Fibroblast of pulmonary artery (primary cell): Measurements from ENCODE around the gene UPP2.

Source experiments
- DNase-seq: peaks from one replicate; pipeline ENCODE4 v3.0.0-alpha.2; 2010; ENCODE audit warnings: low read depth
- H3K4me3 ChIP-seq: replicated peaks from 2 replicates; pipeline ENCODE4 v1.5.1; 2011; ENCODE audit warnings: low read depth, mild to moderate bottlenecking, control low read depth, low read length, moderate library complexity
- TF ChIP-seq, protein P1 (sequence below): IDR thresholded peaks from 2 replicates; pipeline ENCODE4 v1.5.1; 2011; ENCODE audit warnings: mild to moderate bottlenecking, control low read depth, low read length, inconsistent platforms; ENCODE audit errors: missing control alignments

The UPP2 gene

DNA sequence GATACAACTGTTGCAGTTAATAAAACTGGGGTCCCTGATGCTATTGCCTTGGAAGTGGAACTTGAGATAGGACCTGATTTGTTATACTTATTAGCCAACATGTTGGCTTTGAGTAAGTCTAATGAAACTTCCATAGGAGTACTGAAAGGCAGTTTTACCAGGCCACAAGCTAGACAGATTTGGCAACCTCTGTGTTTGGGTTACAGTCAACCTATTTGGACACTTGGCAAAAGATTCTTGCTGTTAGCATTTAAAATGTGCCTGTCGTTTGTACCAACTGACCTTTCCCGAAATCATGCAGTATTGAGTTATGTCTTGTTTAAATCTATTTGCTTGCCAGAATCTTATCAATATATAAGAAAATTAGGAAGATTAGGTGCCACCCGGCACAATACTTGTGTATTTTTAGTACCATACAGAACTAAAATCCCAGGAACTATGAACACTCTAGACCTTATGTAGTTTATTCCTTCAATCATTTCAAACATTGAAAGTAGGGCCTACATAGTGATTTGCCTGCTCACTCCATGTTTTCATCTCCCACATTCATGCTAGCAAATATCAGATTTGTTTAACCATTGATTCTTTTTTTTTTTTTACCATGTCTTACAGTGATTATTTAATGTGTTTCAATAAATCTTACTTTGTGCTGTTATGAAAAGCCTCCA, 35.5 kb upstream of the UPP2 start:
- H3K4me3 ChIP-seq = no peak overlapping the region
- TF ChIP-seq, protein P1, sequence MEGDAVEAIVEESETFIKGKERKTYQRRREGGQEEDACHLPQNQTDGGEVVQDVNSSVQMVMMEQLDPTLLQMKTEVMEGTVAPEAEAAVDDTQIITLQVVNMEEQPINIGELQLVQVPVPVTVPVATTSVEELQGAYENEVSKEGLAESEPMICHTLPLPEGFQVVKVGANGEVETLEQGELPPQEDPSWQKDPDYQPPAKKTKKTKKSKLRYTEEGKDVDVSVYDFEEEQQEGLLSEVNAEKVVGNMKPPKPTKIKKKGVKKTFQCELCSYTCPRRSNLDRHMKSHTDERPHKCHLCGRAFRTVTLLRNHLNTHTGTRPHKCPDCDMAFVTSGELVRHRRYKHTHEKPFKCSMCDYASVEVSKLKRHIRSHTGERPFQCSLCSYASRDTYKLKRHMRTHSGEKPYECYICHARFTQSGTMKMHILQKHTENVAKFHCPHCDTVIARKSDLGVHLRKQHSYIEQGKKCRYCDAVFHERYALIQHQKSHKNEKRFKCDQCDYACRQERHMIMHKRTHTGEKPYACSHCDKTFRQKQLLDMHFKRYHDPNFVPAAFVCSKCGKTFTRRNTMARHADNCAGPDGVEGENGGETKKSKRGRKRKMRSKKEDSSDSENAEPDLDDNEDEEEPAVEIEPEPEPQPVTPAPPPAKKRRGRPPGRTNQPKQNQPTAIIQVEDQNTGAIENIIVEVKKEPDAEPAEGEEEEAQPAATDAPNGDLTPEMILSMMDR = no peak
- no peak for DNase-seq

DNA sequence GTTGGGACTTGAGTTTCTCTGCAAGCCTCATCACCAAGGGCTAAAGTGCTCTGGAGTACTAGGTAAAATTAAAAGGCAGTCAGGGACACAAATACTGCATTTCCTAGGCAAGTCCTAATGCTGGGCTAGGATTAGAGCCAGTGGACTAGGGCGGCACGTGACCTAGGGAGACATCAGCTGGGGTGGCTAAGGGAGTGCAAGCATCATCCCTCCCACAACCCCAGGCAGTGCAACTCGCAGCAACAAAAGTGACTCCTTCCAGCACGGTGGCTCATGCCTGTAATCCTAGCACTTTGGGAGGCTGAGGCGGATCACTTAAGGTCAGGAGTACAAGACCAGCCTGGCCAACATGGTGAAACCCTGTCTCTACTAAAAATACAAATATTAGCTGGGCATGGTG, 30.7 kb upstream of the UPP2 start:
- H3K4me3 ChIP-seq = no peak overlapping the region
- no peak for DNase-seq
- TF ChIP-seq, protein P1 = no peak

DNA sequence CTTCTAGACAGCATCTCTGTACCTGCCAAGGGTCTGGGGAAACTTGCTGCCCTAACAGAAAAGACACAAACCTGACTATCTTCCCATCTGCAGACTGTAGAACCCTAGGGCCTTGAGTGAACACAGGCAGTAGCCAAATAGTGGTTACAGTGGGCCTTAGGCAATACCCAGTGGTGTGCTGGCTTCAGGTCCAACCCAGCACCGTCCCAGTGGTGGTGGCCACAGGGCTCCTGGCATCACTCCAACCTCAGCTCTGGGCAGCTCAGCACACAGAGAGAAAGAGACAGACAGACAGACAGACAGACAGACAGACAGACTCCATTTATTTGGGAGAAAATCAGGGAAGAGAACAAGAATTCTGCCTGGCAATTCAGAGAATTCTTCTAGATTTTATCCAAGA, 29.3 kb upstream of the UPP2 start:
- H3K4me3 ChIP-seq = no peak overlapping the region
- TF ChIP-seq, protein P1 = no peak
- no peak for DNase-seq

DNA sequence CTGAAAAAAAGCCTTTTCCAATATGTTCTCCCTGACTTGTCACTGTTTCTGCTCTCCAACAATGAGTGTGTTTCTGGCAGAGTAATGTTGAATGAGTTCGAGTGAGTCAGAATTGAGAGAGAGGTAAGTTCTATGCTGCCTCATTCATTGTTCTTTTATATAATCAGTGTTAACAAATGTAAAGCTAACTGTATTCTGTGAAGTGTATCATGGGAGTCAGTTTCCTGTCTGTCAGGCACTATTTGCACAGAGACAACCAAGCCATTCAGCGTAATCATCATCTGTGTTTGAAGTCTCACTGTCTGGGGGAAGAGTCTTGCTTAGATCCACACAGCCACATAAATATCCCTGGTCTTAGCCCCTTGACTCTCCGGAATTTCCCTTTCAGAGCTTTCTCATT, 22.0 kb upstream of the UPP2 start:
- TF ChIP-seq, protein P1 = no peak
- H3K4me3 ChIP-seq = no peak overlapping the region
- DNase-seq = peak; percentile 7

DNA sequence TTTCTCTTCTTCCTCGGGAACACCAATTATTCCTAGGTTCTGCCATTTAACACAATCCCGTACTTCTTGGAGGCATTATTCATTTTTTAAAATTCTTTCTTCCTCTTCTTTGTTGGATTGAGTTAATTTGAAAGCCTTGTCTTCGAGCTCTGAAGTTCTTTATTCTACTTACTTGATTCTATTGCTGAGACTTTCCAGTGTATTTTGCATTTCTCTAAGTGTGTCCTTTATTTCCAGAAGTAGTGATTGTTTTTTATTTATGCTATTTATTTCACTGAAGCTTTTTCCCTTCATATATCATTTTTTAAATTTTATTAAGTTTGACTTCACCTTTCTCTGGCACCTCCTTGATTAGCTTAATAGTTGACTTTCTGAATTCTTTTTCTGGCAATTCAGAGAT, 13.6 kb upstream of the UPP2 start:
- no peak for DNase-seq
- no peak overlapping the region for H3K4me3 ChIP-seq
- TF ChIP-seq, protein P1 = no peak

DNA sequence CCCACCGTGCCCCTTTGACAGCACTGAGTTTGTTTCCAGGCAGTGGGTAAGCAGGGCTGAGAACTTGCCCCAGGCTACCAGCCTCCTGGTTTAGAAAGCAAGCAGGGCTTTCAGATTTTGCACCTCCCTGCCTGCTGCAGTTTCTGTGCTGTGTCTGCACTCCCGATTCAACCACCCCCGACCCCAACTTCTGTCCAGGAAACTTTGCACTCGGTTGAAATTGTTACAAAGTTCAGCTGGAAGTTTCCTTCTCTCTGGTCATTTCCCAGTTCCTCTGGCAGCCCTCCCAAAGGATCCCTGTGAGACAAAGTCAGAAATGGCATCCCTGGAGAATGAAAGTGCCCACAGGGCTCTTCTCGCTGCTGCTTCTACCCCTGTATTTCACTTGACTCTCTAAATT, 12.4 kb upstream of the UPP2 start:
- TF ChIP-seq, protein P1 = no peak
- no peak for DNase-seq
- no peak overlapping the region for H3K4me3 ChIP-seq

DNA sequence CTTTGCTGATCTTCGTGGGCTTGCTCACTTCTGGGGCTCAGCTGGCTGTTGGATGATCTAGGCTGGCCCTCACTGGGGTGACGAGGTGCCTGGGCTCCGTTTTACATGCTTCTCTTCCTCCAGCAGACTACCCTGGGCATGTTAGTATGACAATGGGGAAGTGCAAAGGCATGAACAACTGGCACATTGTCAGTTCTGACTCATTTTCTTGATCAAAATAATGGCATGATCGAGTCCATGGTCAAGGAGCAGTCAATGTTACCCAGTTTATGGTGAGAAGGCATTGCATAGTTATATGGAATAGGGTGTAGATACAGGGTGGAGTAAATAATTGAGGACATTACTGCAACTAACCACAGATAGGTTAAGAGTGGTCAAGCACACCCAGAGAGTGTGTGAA, 10.0 kb upstream of the UPP2 start:
- TF ChIP-seq, protein P1 = no peak
- no peak overlapping the region for H3K4me3 ChIP-seq
- DNase-seq = no peak
